ENCODE results near the gene TMEM150C. TPM values are rescaled to one million over a fixed set of nuclear protein-coding genes. Genes with fewer than 3 reads are reported as not detected.
A peak's percentile ranks its signal among the peaks of the same experiment; 100 is the strongest.

Gene TMEM150C
- total and polyA plus RNA-seq, 2 experiments from 2014 or later = 0.22 to 0.44 TPM

- no peak overlapping the region for H2AFZ ChIP-seq
- H3F3A ChIP-seq (ENCODE audit: insufficient read depth) = peaks cover 9% of the 10 kb centered on the region
- H4K20me1 ChIP-seq (ENCODE audit: insufficient read depth) = no peaks in the 10 kb centered on the region
- peak; percentile 29 for DNase-seq
- H3K4me1 ChIP-seq (ENCODE audit: insufficient read depth) = peaks cover 6% of the 10 kb centered on the region; the same call in 1 of the 2 replicates
- H3K27ac ChIP-seq = no peak overlapping the region
- no peak overlapping the region for H3K9ac ChIP-seq
- no peak overlapping the region for H3K4me3 ChIP-seq
- H3K79me2 ChIP-seq (ENCODE audit: insufficient read depth) = no peaks in the 10 kb centered on the region
- no peaks in the 10 kb centered on the region for H3K36me3 ChIP-seq (ENCODE audit: low read depth)
- in situ Hi-C loops (cut with MboI) = no loop called here
- WGBS, 2 experiments (ENCODE audit: low coverage in 1 of 2, low lambda C conversion rate in 2 of 2, missing lambda C conversion rate in 2 of 2) = 13 to 16% methylated on average over 4 of the region's 4 CpGs
- H3K9me3 ChIP-seq (ENCODE audit: low read depth) = no peaks in the 10 kb centered on the region
- no peak for TF ChIP-seq EZH2phosphoT487 (IDR thresholded peaks at IDR 0.05; ENCODE audit: insufficient read depth, low read depth)
- no peaks in the 10 kb centered on the region for H3K9me2 ChIP-seq (ENCODE audit: insufficient read depth)
- no peak overlapping the region for H3K4me2 ChIP-seq (ENCODE audit: unreplicated experiment)
- H3K27me3 ChIP-seq (replicated peaks; ENCODE audit: insufficient read depth) = 0 out of 2 replicates have a peak, but pooled peaks cover 5% of the 10 kb centered on the region
Observed at GRCh38 chr4:82525307-82525911, 36.4 kb downstream of the TMEM150C start.

- DNase-seq = no peak
- no peaks in the 10 kb centered on the region for H4K20me1 ChIP-seq (ENCODE audit: insufficient read depth)
- H3K9ac ChIP-seq = no peak overlapping the region
- no peak overlapping the region for H3K27ac ChIP-seq
- no peak overlapping the region for H2AFZ ChIP-seq
- no peaks in the 10 kb centered on the region for H3K9me3 ChIP-seq (ENCODE audit: low read depth)
- TF ChIP-seq EZH2 (IDR thresholded peaks at IDR 0.05; ENCODE audit: insufficient read depth, poor library complexity, severe bottlenecking) = no peak
- no peak for TF ChIP-seq EZH2phosphoT487 (IDR thresholded peaks at IDR 0.05; ENCODE audit: insufficient read depth, low read depth)
- H3K4me1 ChIP-seq (ENCODE audit: insufficient read depth) = peaks cover 6% of the 10 kb centered on the region; the same call in 1 of the 2 replicates
- WGBS, 2 experiments (ENCODE audit: low coverage in 1 of 2, low lambda C conversion rate in 2 of 2, missing lambda C conversion rate in 2 of 2) = 87 to 93% methylated on average over 6 of the region's 6 CpGs
- H3K36me3 ChIP-seq (ENCODE audit: low read depth) = no peaks in the 10 kb centered on the region
- no peak overlapping the region for H3K4me2 ChIP-seq (ENCODE audit: unreplicated experiment)
- in situ Hi-C loops (cut with MboI) = no loop called here
- no peak overlapping the region for H3K4me3 ChIP-seq
- H3K27me3 ChIP-seq (replicated peaks; ENCODE audit: insufficient read depth) = 0 out of 2 replicates have a peak, but pooled peaks cover 5% of the 10 kb centered on the region
- H3F3A ChIP-seq (ENCODE audit: insufficient read depth) = peaks cover 9% of the 10 kb centered on the region
- no peaks in the 10 kb centered on the region for H3K79me2 ChIP-seq (ENCODE audit: insufficient read depth)
- H3K9me2 ChIP-seq (ENCODE audit: insufficient read depth) = no peaks in the 10 kb centered on the region
Observed at GRCh38 chr4:82524570-82525152, 37.1 kb downstream of the TMEM150C start.

GRCh38 chr4:82523179-82523578 is 38.6 kb downstream of the TMEM150C start:
- 71 to 79% methylated on average over 8 to 9 of the region's 9 CpGs for WGBS, 2 experiments (ENCODE audit: low coverage in 1 of 2, low lambda C conversion rate in 2 of 2, missing lambda C conversion rate in 2 of 2)
- no peak overlapping the region for H3K4me3 ChIP-seq

GRCh38 chr4:82522472-82522871 is 39.3 kb downstream of the TMEM150C start:
- DNase-seq = no peak
- Histone ChIP-seq H3K9ac (no peak overlapping the region), H4K20me1 (ENCODE audit: insufficient read depth) (no peaks in the 10 kb centered on the region), H3K79me2 (ENCODE audit: insufficient read depth) (no peaks in the 10 kb centered on the region), H3K9me2 (ENCODE audit: insufficient read depth) (no peaks in the 10 kb centered on the region), H3K27ac (no peak overlapping the region), H3K27me3 (replicated peaks; ENCODE audit: insufficient read depth) (0 out of 2 replicates have a peak, but pooled peaks cover 2% of the 10 kb centered on the region), H3K36me3 (ENCODE audit: low read depth) (no peaks in the 10 kb centered on the region), H3K4me2 (ENCODE audit: unreplicated experiment) (no peak overlapping the region), H3K9me3 (ENCODE audit: low read depth) (no peaks in the 10 kb centered on the region), H3K4me3 (no peak overlapping the region), H2AFZ (no peak overlapping the region), H3F3A (ENCODE audit: insufficient read depth) (peaks cover 9% of the 10 kb centered on the region), H3K4me1 (ENCODE audit: insufficient read depth) (peaks cover 7% of the 10 kb centered on the region; the same call in 1 of the 2 replicates)
- TF ChIP-seq EZH2 (IDR thresholded peaks at IDR 0.05; ENCODE audit: insufficient read depth, poor library complexity, severe bottlenecking) (no peak), EZH2phosphoT487 (IDR thresholded peaks at IDR 0.05; ENCODE audit: insufficient read depth, low read depth) (no peak)
- in situ Hi-C loops (cut with MboI) = no loop called here
- WGBS, 2 experiments (ENCODE audit: low coverage in 1 of 2, low lambda C conversion rate in 2 of 2, missing lambda C conversion rate in 2 of 2) = 83 to 84% methylated on average over 4 of the region's 4 CpGs

More at GRCh38 chr4:82523179-82523578, 38.6 kb downstream of the TMEM150C start:
- TF ChIP-seq EZH2 (IDR thresholded peaks at IDR 0.05; ENCODE audit: insufficient read depth, poor library complexity, severe bottlenecking) (no peak), EZH2phosphoT487 (IDR thresholded peaks at IDR 0.05; ENCODE audit: insufficient read depth, low read depth) (no peak)
- no peaks in the 10 kb centered on the region for H3K79me2 ChIP-seq (ENCODE audit: insufficient read depth)
- in situ Hi-C loops (cut with MboI) = no loop called here
- no peak for DNase-seq
- no peaks in the 10 kb centered on the region for H3K9me2 ChIP-seq (ENCODE audit: insufficient read depth)
- H3K4me1 ChIP-seq (ENCODE audit: insufficient read depth) = peaks cover 6% of the 10 kb centered on the region; the same call in 1 of the 2 replicates
- no peak overlapping the region for H3K4me2 ChIP-seq (ENCODE audit: unreplicated experiment)
- no peaks in the 10 kb centered on the region for H3K36me3 ChIP-seq (ENCODE audit: low read depth)
- H3F3A ChIP-seq (ENCODE audit: insufficient read depth) = peaks cover 9% of the 10 kb centered on the region
- 0 out of 2 replicates have a peak, but pooled peaks cover 5% of the 10 kb centered on the region for H3K27me3 ChIP-seq (replicated peaks; ENCODE audit: insufficient read depth)
- no peaks in the 10 kb centered on the region for H4K20me1 ChIP-seq (ENCODE audit: insufficient read depth)
- no peak overlapping the region for H2AFZ ChIP-seq
- no peak overlapping the region for H3K27ac ChIP-seq
- H3K9ac ChIP-seq = no peak overlapping the region
- H3K9me3 ChIP-seq (ENCODE audit: low read depth) = no peaks in the 10 kb centered on the region
